ENCODE data around the gene CYB561. TPM values are rescaled to one million over a fixed set of nuclear protein-coding genes. Genes with fewer than 3 reads are reported as not detected.
"Not testable (repeated sequence)": the region's sequence is repeated elsewhere in the genome, so short reads cannot be mapped to it uniquely, and the experiment has no call there.

Gene CYB561
- total RNA-seq, 5 donors from 2014 or later (not counting 1 experiment from before 2014, with no cell fraction given), result 15.5 to 64.1 (median 34.0) TPM

GRCh38 chr17:63463771-63464170, 17.7 kb upstream of the CYB561 start:
- no peak overlapping the region for H3K4me3 ChIP-seq (ENCODE audit: control insufficient read depth in 1 of 2, extremely low read depth in 1 of 2, low read length in 1 of 2)
- no peaks in the 10 kb centered on the region for H3K36me3 ChIP-seq (ENCODE audit: control insufficient read depth in 2 of 2, extremely low read depth in 1 of 2, insufficient read depth in 1 of 2, low read length in 1 of 2)
- no peaks in the 10 kb centered on the region for H3K4me1 Mint-ChIP-seq
- POLR2A ChIA-PET, result no interaction called here
- no peak overlapping the region for H3K27ac Mint-ChIP-seq
- H3K27ac ChIP-seq (ENCODE audit: low read length), result no peak overlapping the region
- peaks cover 7 to 8% of the 10 kb centered on the region in 2 donors for H3K27me3 Mint-ChIP-seq
- DNase-seq, result no peak
- no peaks in the 10 kb centered on the region for H3K4me1 ChIP-seq (ENCODE audit: control insufficient read depth in 1 of 2, extremely low read depth in 1 of 2, insufficient read depth in 2 of 2, low read length in 2 of 2)
- no peaks in the 10 kb centered on the region for H3K9me3 ChIP-seq
- CTCF ChIA-PET, result no interaction called here
- no peaks in the 10 kb centered on the region for H3K9me3 Mint-ChIP-seq
- H3K27me3 ChIP-seq (replicated peaks in 1 of 2; ENCODE audit: control insufficient read depth in 2 of 2, extremely low read depth in 1 of 2, insufficient read depth in 2 of 2, low read length in 1 of 2), result peaks cover 0 to 11% of the 10 kb centered on the region in 2 experiments
- no peak overlapping the region for H3K4me3 Mint-ChIP-seq
- ATAC-seq (replicated peaks in 1 of 4), result no peak
- no CpG with 5 or more reads among the region's 3 CpGs for WGBS (ENCODE audit: insufficient coverage)
- no peaks in the 10 kb centered on the region for H3K36me3 Mint-ChIP-seq

- peaks cover 5 to 8% of the 10 kb centered on the region in 2 donors for H3K27me3 Mint-ChIP-seq
- POLR2A ChIA-PET, result no interaction called here
- no peaks in the 10 kb centered on the region for H3K36me3 ChIP-seq (ENCODE audit: control insufficient read depth in 2 of 2, extremely low read depth in 1 of 2, insufficient read depth in 1 of 2, low read length in 1 of 2)
Observed at GRCh38 chr17:63460018-63460417, 13.9 kb upstream of the CYB561 start.

GRCh38 chr17:63458478-63458877, 12.4 kb upstream of the CYB561 start:
- ATAC-seq (replicated peaks in 1 of 4) (no peak), DNase-seq (no peak)
- no peak overlapping the region for H3K4me3 Mint-ChIP-seq

More at GRCh38 chr17:63460018-63460417, 13.9 kb upstream of the CYB561 start:
- no peaks in the 10 kb centered on the region for H3K36me3 Mint-ChIP-seq
- Histone ChIP-seq H3K27ac (ENCODE audit: low read length) (no peak overlapping the region), H3K9me3 (no peaks in the 10 kb centered on the region), H3K4me1 (ENCODE audit: control insufficient read depth in 1 of 2, extremely low read depth in 1 of 2, insufficient read depth in 2 of 2, low read length in 2 of 2) (no peaks in the 10 kb centered on the region), H3K4me3 (ENCODE audit: control insufficient read depth in 1 of 2, extremely low read depth in 1 of 2, low read length in 1 of 2) (no peak overlapping the region), H3K27me3 (replicated peaks in 1 of 2; ENCODE audit: control insufficient read depth in 2 of 2, extremely low read depth in 1 of 2, insufficient read depth in 2 of 2, low read length in 1 of 2) (peaks cover 0 to 10% of the 10 kb centered on the region in 2 experiments)
- ATAC-seq (replicated peaks in 1 of 4) (no peak), DNase-seq (no peak)
- H3K27ac Mint-ChIP-seq, result no peak overlapping the region
- H3K4me1 Mint-ChIP-seq, result no peaks in the 10 kb centered on the region
- H3K4me3 Mint-ChIP-seq, result no peak overlapping the region
- WGBS (ENCODE audit: insufficient coverage), result 78% methylated on average over 4 of the region's 9 CpGs
- CTCF ChIA-PET, result no interaction called here
- no peaks in the 10 kb centered on the region for H3K9me3 Mint-ChIP-seq

GRCh38 chr17:63455417-63455816, 9.3 kb upstream of the CYB561 start:
- no peak overlapping the region for H3K4me3 Mint-ChIP-seq
- peaks cover 3 to 10% of the 10 kb centered on the region in 2 donors for H3K27me3 Mint-ChIP-seq
- ATAC-seq (replicated peaks in 1 of 4), result no peak
- no peak overlapping the region for H3K27ac Mint-ChIP-seq
- no peak overlapping the region for H3K4me3 ChIP-seq (ENCODE audit: control insufficient read depth in 1 of 2, extremely low read depth in 1 of 2, low read length in 1 of 2)
- POLR2A ChIA-PET, result no interaction called here
- no CpG with 5 or more reads among the region's 4 CpGs for WGBS (ENCODE audit: insufficient coverage)
- peaks cover 0 to 17% of the 10 kb centered on the region in 2 experiments for H3K27me3 ChIP-seq (replicated peaks in 1 of 2; ENCODE audit: control insufficient read depth in 2 of 2, extremely low read depth in 1 of 2, insufficient read depth in 2 of 2, low read length in 1 of 2)
- no peaks in the 10 kb centered on the region for H3K36me3 Mint-ChIP-seq
- DNase-seq, result no peak
- no peaks in the 10 kb centered on the region for H3K36me3 ChIP-seq (ENCODE audit: control insufficient read depth in 2 of 2, extremely low read depth in 1 of 2, insufficient read depth in 1 of 2, low read length in 1 of 2)
- CTCF ChIA-PET, result interaction anchor here in 1 of 2 donors (0.6 kb wide), 1 partner anchor 81 kb away, joined by 4 read pairs; no protein-coding TSS in a partner anchor
- peaks cover 0 to 5% of the 10 kb centered on the region in 2 experiments for H3K4me1 ChIP-seq (ENCODE audit: control insufficient read depth in 1 of 2, extremely low read depth in 1 of 2, insufficient read depth in 2 of 2, low read length in 2 of 2)
- no peaks in the 10 kb centered on the region for H3K9me3 Mint-ChIP-seq
- no peaks in the 10 kb centered on the region for H3K9me3 ChIP-seq
- no peak overlapping the region for H3K27ac ChIP-seq (ENCODE audit: low read length)
- peaks cover 2 to 4% (median 3%) of the 10 kb centered on the region in 3 donors for H3K4me1 Mint-ChIP-seq

More at GRCh38 chr17:63458478-63458877, 12.4 kb upstream of the CYB561 start:
- Mint-ChIP-seq H3K27ac (no peak overlapping the region), H3K4me1 (no peaks in the 10 kb centered on the region), H3K9me3 (no peaks in the 10 kb centered on the region), H3K36me3 (no peaks in the 10 kb centered on the region), H3K27me3 (peaks cover 5 to 8% of the 10 kb centered on the region in 2 donors)
- WGBS (ENCODE audit: insufficient coverage), result no CpG with 5 or more reads among the region's 4 CpGs
- Histone ChIP-seq H3K4me1 (ENCODE audit: control insufficient read depth in 1 of 2, extremely low read depth in 1 of 2, insufficient read depth in 2 of 2, low read length in 2 of 2) (no peaks in the 10 kb centered on the region), H3K36me3 (ENCODE audit: control insufficient read depth in 2 of 2, extremely low read depth in 1 of 2, insufficient read depth in 1 of 2, low read length in 1 of 2) (no peaks in the 10 kb centered on the region), H3K27ac (ENCODE audit: low read length) (no peak overlapping the region), H3K27me3 (replicated peaks in 1 of 2; ENCODE audit: control insufficient read depth in 2 of 2, extremely low read depth in 1 of 2, insufficient read depth in 2 of 2, low read length in 1 of 2) (peaks cover 0 to 13% of the 10 kb centered on the region in 2 experiments), H3K9me3 (no peaks in the 10 kb centered on the region), H3K4me3 (ENCODE audit: control insufficient read depth in 1 of 2, extremely low read depth in 1 of 2, low read length in 1 of 2) (no peak overlapping the region)
- POLR2A ChIA-PET, result no interaction called here
- CTCF ChIA-PET, result no interaction called here

DNA sequence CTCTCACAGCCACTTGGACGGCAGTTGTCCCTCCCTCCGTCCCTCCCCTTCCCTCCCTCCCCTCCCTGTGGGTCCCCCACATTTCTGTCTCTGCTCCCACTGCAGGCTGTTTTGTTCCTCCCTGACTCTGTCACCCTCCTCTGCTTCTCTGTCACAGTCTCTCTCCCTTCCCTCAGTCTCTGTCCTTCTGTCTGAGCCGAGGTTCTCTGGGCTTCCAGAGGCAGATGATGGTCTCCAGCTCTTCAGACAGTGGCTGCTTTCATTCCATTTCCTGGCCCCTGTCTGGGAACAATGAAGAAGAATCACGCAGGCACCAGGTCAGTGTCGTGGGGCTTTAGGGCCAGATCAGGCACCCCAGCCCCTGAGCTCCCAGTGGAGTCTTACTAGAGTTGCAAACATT, 8.8 kb upstream of the CYB561 start:
- peaks cover 0 to 8% of the 10 kb centered on the region in 2 experiments for H3K4me1 ChIP-seq (ENCODE audit: control insufficient read depth in 1 of 2, extremely low read depth in 1 of 2, insufficient read depth in 2 of 2, low read length in 2 of 2)
- peaks cover 0 to 19% of the 10 kb centered on the region in 2 experiments for H3K27me3 ChIP-seq (replicated peaks in 1 of 2; ENCODE audit: control insufficient read depth in 2 of 2, extremely low read depth in 1 of 2, insufficient read depth in 2 of 2, low read length in 1 of 2)
- H3K9me3 Mint-ChIP-seq, result no peaks in the 10 kb centered on the region
- CTCF ChIA-PET, result no interaction called here
- H3K36me3 Mint-ChIP-seq, result no peaks in the 10 kb centered on the region
- H3K27ac ChIP-seq (ENCODE audit: low read length), result no peak overlapping the region
- no peaks in the 10 kb centered on the region for H3K9me3 ChIP-seq
- POLR2A ChIA-PET, result no interaction called here
- WGBS (ENCODE audit: insufficient coverage), result 53% methylated on average over 3 of the region's 5 CpGs
- no peak for ATAC-seq (replicated peaks in 1 of 4)
- no peak overlapping the region for H3K4me3 ChIP-seq (ENCODE audit: control insufficient read depth in 1 of 2, extremely low read depth in 1 of 2, low read length in 1 of 2)
- no peak overlapping the region for H3K4me3 Mint-ChIP-seq
- H3K27me3 Mint-ChIP-seq, result peaks cover under 1 to 8% of the 10 kb centered on the region in 2 donors
- no peaks in the 10 kb centered on the region for H3K36me3 ChIP-seq (ENCODE audit: control insufficient read depth in 2 of 2, extremely low read depth in 1 of 2, insufficient read depth in 1 of 2, low read length in 1 of 2)
- H3K27ac Mint-ChIP-seq, result no peak overlapping the region
- DNase-seq, result no peak
- H3K4me1 Mint-ChIP-seq, result peaks cover 4 to 8% (median 7%) of the 10 kb centered on the region in 3 donors

- H3K4me1 Mint-ChIP-seq, result peaks cover 4 to 11% (median 9%) of the 10 kb centered on the region in 3 donors
- H3K27me3 ChIP-seq (replicated peaks in 1 of 2; ENCODE audit: control insufficient read depth in 2 of 2, extremely low read depth in 1 of 2, insufficient read depth in 2 of 2, low read length in 1 of 2), result peaks cover 0 to 17% of the 10 kb centered on the region in 2 experiments
- H3K4me1 ChIP-seq (ENCODE audit: control insufficient read depth in 1 of 2, extremely low read depth in 1 of 2, insufficient read depth in 2 of 2, low read length in 2 of 2); CTCF ChIA-PET; H3K9me3 Mint-ChIP-seq; ATAC-seq (replicated peaks in 1 of 4); H3K27me3 Mint-ChIP-seq; H3K27ac Mint-ChIP-seq; H3K36me3 Mint-ChIP-seq; H3K27ac ChIP-seq (ENCODE audit: low read length); H3K4me3 Mint-ChIP-seq; H3K4me3 ChIP-seq (ENCODE audit: control insufficient read depth in 1 of 2, extremely low read depth in 1 of 2, low read length in 1 of 2); H3K36me3 ChIP-seq (ENCODE audit: control insufficient read depth in 2 of 2, extremely low read depth in 1 of 2, insufficient read depth in 1 of 2, low read length in 1 of 2); DNase-seq; POLR2A ChIA-PET; H3K9me3 ChIP-seq: not testable (repeated sequence)
- WGBS (ENCODE audit: insufficient coverage), result 77% methylated on average over 5 of the region's 6 CpGs
Observed at GRCh38 chr17:63454357-63454756, 8.3 kb upstream of the CYB561 start.

Data from T-cell (primary cell).